Mesendoderm (in vitro differentiated cells): ENCODE measurements around the gene TMC6.

ENCODE experiments used
- DNase-seq: peaks from one replicate; pipeline ENCODE4 v3.0.0; 2013
- H2AK5ac ChIP-seq: 2 replicates; pipeline ENCODE4 v1.6.1; 2013; ENCODE audit warnings: low read length, inconsistent platforms
- H2BK120ac ChIP-seq: 2 replicates; pipeline ENCODE4 v1.6.1; 2013; ENCODE audit warnings: low read depth, mild to moderate bottlenecking, low read length, moderate library complexity, mixed read lengths
- H2BK15ac ChIP-seq: replicated peaks from 2 replicates; pipeline ENCODE4 v1.6.1; 2013; ENCODE audit warnings: low read depth, mild to moderate bottlenecking, moderate library complexity
- H2BK5ac ChIP-seq: 2 replicates; pipeline ENCODE4 v1.6.1; 2013; ENCODE audit warnings: low read length, inconsistent platforms
- H3K18ac ChIP-seq: 2 replicates; pipeline ENCODE4 v1.6.1; 2013; ENCODE audit warnings: mild to moderate bottlenecking, low read length, mixed read lengths
- H3K23ac ChIP-seq: one replicate; pipeline ENCODE4 v1.6.1; 2013; ENCODE audit warnings: low read length
- H3K27ac ChIP-seq: 2 replicates; pipeline ENCODE4 v1.5.1; 2013; ENCODE audit warnings: low read depth, mild to moderate bottlenecking, inconsistent platforms, low read length, moderate library complexity
- H3K27me3 ChIP-seq: 2 replicates; pipeline ENCODE4 v1.6.1; 2013; ENCODE audit warnings: low read length, control low read depth, mild to moderate bottlenecking, inconsistent platforms; ENCODE audit not compliant: insufficient read depth, poor library complexity
- H3K36me3 ChIP-seq: 2 replicates; pipeline ENCODE4 v1.6.1; 2013; ENCODE audit warnings: low read length, inconsistent platforms; ENCODE audit not compliant: control insufficient read depth, insufficient read depth
- H3K4ac ChIP-seq: one replicate; pipeline ENCODE4 v1.6.1; 2013; ENCODE audit warnings: low read depth, mild to moderate bottlenecking, low read length, moderate library complexity
- H3K4me1 ChIP-seq: 2 replicates; pipeline ENCODE4 v1.6.1; 2013; ENCODE audit warnings: low read depth, low read length, inconsistent platforms; ENCODE audit not compliant: control insufficient read depth
- H3K4me2 ChIP-seq: 2 replicates; pipeline ENCODE4 v1.6.1; 2013; ENCODE audit warnings: low read length
- H3K4me3 ChIP-seq: 2 replicates; pipeline ENCODE4 v1.5.1; 2013; ENCODE audit warnings: mild to moderate bottlenecking, low read length
- H3K56ac ChIP-seq: one replicate; pipeline ENCODE4 v1.6.1; 2013; ENCODE audit warnings: low read length
- H3K79me1 ChIP-seq: 2 replicates; pipeline ENCODE4 v1.6.1; 2013; ENCODE audit warnings: low read length, inconsistent platforms
- H3K79me2 ChIP-seq: 2 replicates; pipeline ENCODE4 v1.6.1; 2013; ENCODE audit warnings: mild to moderate bottlenecking, low read length; ENCODE audit not compliant: control insufficient read depth, insufficient read depth
- H3K9ac ChIP-seq: 2 replicates; pipeline ENCODE4 v1.6.1; 2013; ENCODE audit warnings: low read length, inconsistent platforms
- H4K5ac ChIP-seq: one replicate; pipeline ENCODE4 v1.6.1; 2013; ENCODE audit warnings: low read length
- H4K8ac ChIP-seq: one replicate; pipeline ENCODE4 v1.6.1; 2013; ENCODE audit warnings: low read depth, mild to moderate bottlenecking, control low read depth, low read length, moderate library complexity
- WGBS: extraction: QIAGEN DNeasy Blood & Tissue Kit; methylation state at CpG from one replicate; pipeline ENCODE4 v1.1.7; 2013; ENCODE audit warnings: low lambda C conversion rate, missing lambda C conversion rate; ENCODE audit not compliant: insufficient coverage; ENCODE audit errors: extremely low coverage; 5-methylcytosine and 5-hydroxymethylcytosine counted together

Gene TMC6

GRCh38 chr17:78135858-78136500 lies 7.4 kb upstream of the TMC6 start:
- no peak overlapping the region for H3K4me3 ChIP-seq
- no peaks in the 10 kb centered on the region for H3K79me2 ChIP-seq
- H3K4ac ChIP-seq: no peak overlapping the region
- H3K23ac ChIP-seq: no peak overlapping the region
- H3K4me2 ChIP-seq: no peak overlapping the region
- H3K27ac ChIP-seq: no peak overlapping the region
- no peak overlapping the region for H3K9ac ChIP-seq
- no peak overlapping the region for H4K5ac ChIP-seq
- H3K79me1 ChIP-seq: no peaks in the 10 kb centered on the region
- no peaks in the 10 kb centered on the region for H3K36me3 ChIP-seq
- H2BK5ac ChIP-seq: no peak overlapping the region
- no peak overlapping the region for H4K8ac ChIP-seq
- H3K18ac ChIP-seq: no peak overlapping the region
- no peak for DNase-seq
- no peaks in the 10 kb centered on the region for H3K27me3 ChIP-seq
- H2BK15ac ChIP-seq: no peak overlapping the region
- no peaks in the 10 kb centered on the region for H3K4me1 ChIP-seq
- H2BK120ac ChIP-seq: no peak overlapping the region
- no peak overlapping the region for H2AK5ac ChIP-seq
- WGBS: no CpG with 5 or more reads among the region's 9 CpGs
- no peak overlapping the region for H3K56ac ChIP-seq

- no peak for DNase-seq
- H3K56ac ChIP-seq: peak overlapping the region; percentile 10
- no peak overlapping the region for H3K4me2 ChIP-seq
- H3K79me2 ChIP-seq: no peaks in the 10 kb centered on the region
- H3K4me1 ChIP-seq: peaks cover 3% of the 10 kb centered on the region
- no peak overlapping the region for H4K8ac ChIP-seq
- WGBS: no CpG with 5 or more reads among the region's 9 CpGs
- H3K9ac ChIP-seq: no peak overlapping the region
- no peaks in the 10 kb centered on the region for H3K36me3 ChIP-seq
- no peak overlapping the region for H3K4ac ChIP-seq
- H2AK5ac ChIP-seq: no peak overlapping the region
- no peak overlapping the region for H2BK15ac ChIP-seq
- H3K27me3 ChIP-seq: no peaks in the 10 kb centered on the region
- no peak overlapping the region for H3K27ac ChIP-seq
- no peak overlapping the region for H2BK5ac ChIP-seq
- no peak overlapping the region for H3K4me3 ChIP-seq
- H3K79me1 ChIP-seq: no peaks in the 10 kb centered on the region
- H4K5ac ChIP-seq: no peak overlapping the region
- H3K18ac ChIP-seq: no peak overlapping the region
- H2BK120ac ChIP-seq: no peak overlapping the region
- no peak overlapping the region for H3K23ac ChIP-seq
These were observed 6.4 kb upstream of the TMC6 start for GRCh38 chr17:78134899-78135385.

GRCh38 chr17:78133971-78134898 lies 5.7 kb upstream of the TMC6 start:
- H3K9ac ChIP-seq: peak overlapping the region; percentile 1
- H4K8ac ChIP-seq: no peak overlapping the region
- no peak overlapping the region for H3K4me2 ChIP-seq
- no peak overlapping the region for H3K23ac ChIP-seq
- H3K79me2 ChIP-seq: no peaks in the 10 kb centered on the region
- no peaks in the 10 kb centered on the region for H3K79me1 ChIP-seq
- no peak overlapping the region for H2BK5ac ChIP-seq
- H2BK15ac ChIP-seq: no peak overlapping the region
- no peaks in the 10 kb centered on the region for H3K36me3 ChIP-seq
- no peak overlapping the region for H4K5ac ChIP-seq
- no peak overlapping the region for H3K18ac ChIP-seq
- DNase-seq: peak; percentile 94
- H2AK5ac ChIP-seq: peak overlapping the region; percentile 59
- H3K56ac ChIP-seq: peak overlapping the region; percentile 17
- H3K4me3 ChIP-seq: no peak overlapping the region
- no peak overlapping the region for H2BK120ac ChIP-seq
- no peaks in the 10 kb centered on the region for H3K27me3 ChIP-seq
- H3K4ac ChIP-seq: no peak overlapping the region
- no CpG with 5 or more reads among the region's 39 CpGs for WGBS
- H3K4me1 ChIP-seq: peaks cover 9% of the 10 kb centered on the region
- no peak overlapping the region for H3K27ac ChIP-seq

GRCh38 chr17:78133179-78133951 lies 4.8 kb upstream of the TMC6 start:
- Histone ChIP-seq H3K27me3 (no peaks in the 10 kb centered on the region), H3K4me3 (no peak overlapping the region), H4K8ac (no peak overlapping the region), H3K23ac (no peak overlapping the region), H3K18ac (no peak overlapping the region), H3K56ac (no peak overlapping the region), H3K79me2 (no peaks in the 10 kb centered on the region), H3K4ac (no peak overlapping the region), H3K9ac (no peak overlapping the region), H3K4me1 (peaks cover 9% of the 10 kb centered on the region), H4K5ac (no peak overlapping the region), H2BK5ac (no peak overlapping the region), H2AK5ac (no peak overlapping the region), H3K27ac (no peak overlapping the region), H2BK15ac (no peak overlapping the region), H2BK120ac (no peak overlapping the region), H3K4me2 (no peak overlapping the region), H3K79me1 (no peaks in the 10 kb centered on the region), H3K36me3 (no peaks in the 10 kb centered on the region)
- no peak for DNase-seq
- WGBS: no CpG with 5 or more reads among the region's 30 CpGs

GRCh38 chr17:78132767-78133178 lies 4.2 kb upstream of the TMC6 start:
- Histone ChIP-seq H4K8ac (no peak overlapping the region), H2AK5ac (peak overlapping the region; percentile 65), H2BK5ac (no peak overlapping the region), H3K4ac (no peak overlapping the region), H3K18ac (no peak overlapping the region), H2BK15ac (no peak overlapping the region), H2BK120ac (no peak overlapping the region), H3K36me3 (no peaks in the 10 kb centered on the region), H3K4me1 (peaks cover 9% of the 10 kb centered on the region), H3K79me1 (no peaks in the 10 kb centered on the region), H3K79me2 (peaks cover 2% of the 10 kb centered on the region), H3K4me2 (no peak overlapping the region), H3K4me3 (no peak overlapping the region), H3K9ac (no peak overlapping the region), H3K56ac (peak overlapping the region; percentile 54), H3K23ac (no peak overlapping the region), H4K5ac (no peak overlapping the region), H3K27me3 (no peaks in the 10 kb centered on the region), H3K27ac (no peak overlapping the region)
- WGBS: no CpG with 5 or more reads among the region's 9 CpGs
- no peak for DNase-seq
